GM19023 (cell line): ENCODE results near the gene KCNQ1.
"Not testable (repeated sequence)": the region's sequence is repeated elsewhere in the genome, so short reads cannot be mapped to it uniquely, and the experiment has no call there.

Experiments used
- ATAC-seq: cut with Tn5 transposase; IDR thresholded peaks from one replicate; pipeline ENCODE4 v1.9.1; 2021; ENCODE audit warnings: mild to moderate bottlenecking, moderate library complexity; ENCODE audit not compliant: unreplicated experiment

The KCNQ1 gene

DNA sequence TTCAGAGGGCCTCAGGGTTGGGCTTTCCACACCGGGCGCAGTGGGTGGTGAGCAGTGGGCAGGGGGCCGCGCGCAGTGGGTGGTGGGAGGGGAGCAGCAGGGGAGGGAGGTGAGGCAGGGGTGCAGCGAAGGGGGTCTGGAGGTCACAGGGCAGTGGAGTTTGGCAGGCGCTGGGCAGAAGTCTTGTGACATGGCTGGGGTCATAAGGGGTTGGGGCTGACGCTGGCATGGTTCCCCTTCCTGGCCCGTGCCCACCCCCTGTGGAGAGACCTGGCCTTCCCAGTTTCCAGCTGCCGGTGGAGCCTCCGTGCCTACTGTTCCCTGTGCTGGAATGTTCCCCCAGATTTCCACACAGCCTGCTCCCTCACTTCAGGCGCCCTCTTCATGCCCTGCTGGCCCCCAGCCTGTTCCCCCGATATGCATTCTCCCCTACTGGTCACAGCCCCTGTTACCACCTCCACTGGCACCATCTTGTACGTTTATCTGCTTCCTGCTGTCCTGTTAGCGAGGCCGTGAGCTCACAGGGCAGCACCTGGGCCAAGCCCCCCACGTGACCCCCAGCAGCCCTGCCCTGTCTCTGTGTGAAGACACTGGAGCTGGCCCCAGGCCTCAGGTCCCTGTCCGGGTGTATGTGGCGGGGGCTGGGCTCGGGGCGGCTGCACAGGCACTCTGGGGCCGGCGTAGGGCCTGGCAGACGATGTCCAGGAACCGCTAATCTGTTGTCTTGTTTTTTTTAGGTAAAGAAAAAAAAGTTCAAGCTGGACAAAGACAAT lies 143.4 kb downstream of the KCNQ1 start:
- no peak for ATAC-seq

GRCh38 chr11:2588809-2589537 lies 144.2 kb downstream of the KCNQ1 start:
- no peak for ATAC-seq

GRCh38 chr11:2589538-2589934 lies 144.7 kb downstream of the KCNQ1 start:
- ATAC-seq: no peak

DNA sequence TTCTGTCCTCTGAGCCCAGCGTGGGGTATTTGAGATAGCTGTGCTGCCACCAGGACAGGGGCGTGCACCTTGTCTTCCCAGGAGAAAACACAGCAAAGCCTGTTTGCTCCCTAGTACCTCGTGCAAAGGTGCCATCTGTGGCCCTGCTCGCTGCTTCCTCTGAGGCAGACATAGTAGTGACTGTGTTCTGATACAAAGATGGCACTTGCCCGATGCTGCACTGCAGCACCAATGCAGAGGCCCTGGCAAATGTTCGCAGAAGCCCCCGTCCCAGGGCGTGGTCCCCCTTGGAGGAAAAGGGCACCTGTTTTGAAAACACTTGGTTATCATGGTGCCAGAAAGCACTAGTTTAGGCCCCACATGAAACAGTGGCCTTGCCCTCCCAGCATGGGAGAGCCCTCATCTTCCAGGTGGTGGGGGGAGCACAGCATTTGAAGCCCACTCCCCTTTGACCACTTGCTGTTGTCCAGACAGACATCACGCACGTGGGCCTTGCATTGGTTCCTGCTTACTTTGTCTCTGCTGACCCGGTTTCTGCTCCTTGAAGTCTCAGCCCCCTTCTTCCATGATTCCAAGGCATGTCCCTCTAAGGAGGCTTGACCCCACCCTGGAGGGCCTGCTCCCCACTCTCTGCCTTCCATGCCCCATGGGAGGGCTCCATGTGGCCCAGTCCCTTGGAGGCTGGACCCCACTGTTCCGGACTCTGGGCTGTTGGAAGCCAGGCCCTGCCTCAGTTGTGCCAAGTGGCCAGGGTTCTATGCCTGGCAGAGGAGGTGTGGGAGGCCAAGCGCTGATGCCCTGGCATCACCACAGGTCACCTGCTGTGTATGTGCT lies 145.5 kb downstream of the KCNQ1 start:
- ATAC-seq: no peak

GRCh38 chr11:2590965-2591754 lies 146.4 kb downstream of the KCNQ1 start:
- ATAC-seq: no peak

GRCh38 chr11:2591805-2592204 lies 147.0 kb downstream of the KCNQ1 start:
- ATAC-seq: no peak

- no peak for ATAC-seq
These were observed 148.0 kb downstream of the KCNQ1 start for GRCh38 chr11:2592559-2593392.

DNA sequence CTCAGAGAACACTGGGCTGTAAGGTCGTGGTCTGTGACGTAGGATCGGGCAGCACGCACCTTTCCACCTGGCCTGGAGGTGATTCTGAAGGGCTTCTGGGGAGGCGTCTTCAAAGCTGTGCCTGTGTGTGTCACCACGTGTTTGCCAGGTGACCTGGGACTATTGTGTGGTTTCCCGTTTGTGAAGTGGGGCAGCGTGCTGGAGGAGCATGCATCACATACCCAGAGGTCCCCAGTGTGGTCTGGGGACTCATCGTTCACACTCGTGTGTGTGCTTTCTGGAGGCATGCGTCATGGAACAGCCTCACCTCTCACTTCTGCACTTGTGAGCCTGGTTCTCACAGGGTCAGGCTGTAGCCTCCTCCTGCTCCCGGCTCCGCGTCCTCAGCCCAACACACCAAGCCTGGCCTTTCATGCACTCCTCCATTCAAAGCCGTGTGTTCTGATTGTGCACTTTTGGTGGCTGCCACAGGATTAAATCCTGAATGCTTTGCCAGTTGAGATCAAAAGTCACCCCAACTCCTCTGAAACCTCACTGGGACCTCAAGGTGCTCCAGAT lies 148.7 kb downstream of the KCNQ1 start:
- ATAC-seq: no peak

- ATAC-seq: no peak
These were observed 149.5 kb downstream of the KCNQ1 start for GRCh38 chr11:2594267-2594666.

GRCh38 chr11:2595204-2595603 lies 150.4 kb downstream of the KCNQ1 start:
- ATAC-seq: no peak

DNA sequence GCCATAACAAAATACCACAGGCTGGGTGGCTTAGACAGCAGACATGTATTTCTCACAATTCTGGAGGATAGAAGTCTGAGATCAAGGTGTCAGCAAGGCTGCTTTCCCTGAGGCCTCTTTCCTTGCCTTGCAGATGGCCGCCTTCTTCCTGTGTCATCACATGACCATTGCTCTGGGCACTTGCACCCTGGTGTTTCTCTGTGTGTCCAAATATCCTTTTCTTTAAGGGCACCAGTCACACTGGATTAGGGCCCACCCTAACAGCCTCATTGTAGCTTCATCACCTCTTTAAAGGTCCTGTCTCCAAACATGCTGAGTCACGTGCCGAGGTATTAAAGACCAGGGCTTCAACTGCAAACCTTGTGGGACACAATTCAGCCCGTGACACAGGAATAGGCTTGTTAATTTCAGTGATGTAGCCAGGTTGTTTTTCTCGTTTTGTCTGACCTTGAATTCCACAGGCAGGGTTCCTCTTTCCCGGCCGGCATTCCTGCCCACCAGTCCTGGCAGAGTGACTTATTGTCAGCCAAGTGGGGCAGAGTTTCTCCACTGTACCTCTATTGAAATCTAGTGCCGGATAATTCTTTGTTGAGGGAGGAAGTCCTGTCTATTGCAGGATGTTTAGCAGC lies 154.9 kb downstream of the KCNQ1 start:
- ATAC-seq: no peak

DNA sequence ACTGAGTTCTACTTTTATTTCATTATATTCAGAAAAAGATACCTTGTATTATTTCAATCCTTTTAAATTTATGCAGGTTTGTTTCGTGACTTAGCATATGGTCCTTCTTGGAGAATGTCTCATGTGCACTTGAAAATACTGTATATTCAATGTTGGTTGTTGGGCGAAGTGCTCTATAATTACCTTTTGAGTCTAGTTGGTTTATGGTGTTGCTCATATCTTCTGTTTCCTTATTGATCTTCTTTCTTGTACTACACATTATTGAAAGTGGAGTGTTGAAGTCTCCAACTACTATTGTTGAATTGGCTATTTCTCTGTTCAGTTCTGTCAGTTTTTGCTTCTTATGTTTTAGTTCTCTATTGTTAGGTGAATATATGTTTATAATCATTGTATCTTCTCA lies 164.5 kb downstream of the KCNQ1 start:
- ATAC-seq: no peak

- ATAC-seq: no peak
These were observed 168.2 kb downstream of the KCNQ1 start for GRCh38 chr11:2612884-2613571.

DNA sequence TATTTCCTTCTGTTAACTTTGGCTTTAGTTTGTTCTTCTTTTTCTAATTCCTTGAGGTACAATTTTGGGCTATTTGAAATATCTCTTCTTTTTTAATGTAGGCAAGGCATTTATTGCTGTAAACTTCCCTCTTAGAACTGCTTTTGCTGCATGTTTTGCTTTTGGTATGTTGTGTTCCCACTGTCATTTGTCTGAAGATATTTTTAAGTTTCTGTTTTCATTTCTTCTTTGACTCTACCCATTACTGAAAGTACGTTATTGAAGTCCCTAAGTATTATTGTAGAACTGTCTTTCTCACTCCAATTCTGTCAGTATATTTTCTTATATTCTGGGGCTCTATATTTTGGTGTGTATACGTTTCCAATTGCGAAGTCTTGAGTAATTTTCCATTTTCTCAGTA lies 177.1 kb downstream of the KCNQ1 start:
- ATAC-seq: no peak

GRCh38 chr11:2625183-2625582 lies 180.4 kb downstream of the KCNQ1 start:
- no peak for ATAC-seq

DNA sequence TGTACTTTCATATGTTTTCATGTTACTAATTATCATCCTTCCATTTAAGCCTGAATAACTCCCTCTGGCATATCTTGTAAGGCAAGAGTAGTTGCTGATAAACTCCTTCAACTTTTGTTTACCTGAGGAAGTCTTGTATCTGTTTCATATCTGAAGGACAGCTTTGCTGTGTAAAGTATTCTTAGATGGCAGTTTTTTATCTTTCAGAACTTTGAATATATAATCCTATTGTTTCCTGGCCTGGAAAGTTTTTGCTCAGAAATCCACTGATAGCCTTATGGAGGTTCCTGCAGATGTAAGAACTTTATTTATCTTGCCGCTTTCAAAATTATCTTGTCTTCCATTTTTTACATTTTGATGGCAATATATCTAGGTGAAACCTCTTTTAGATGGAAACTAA lies 185.9 kb downstream of the KCNQ1 start:
- no peak for ATAC-seq

- ATAC-seq: no peak
These were observed 186.4 kb downstream of the KCNQ1 start for GRCh38 chr11:2631161-2631560.

DNA sequence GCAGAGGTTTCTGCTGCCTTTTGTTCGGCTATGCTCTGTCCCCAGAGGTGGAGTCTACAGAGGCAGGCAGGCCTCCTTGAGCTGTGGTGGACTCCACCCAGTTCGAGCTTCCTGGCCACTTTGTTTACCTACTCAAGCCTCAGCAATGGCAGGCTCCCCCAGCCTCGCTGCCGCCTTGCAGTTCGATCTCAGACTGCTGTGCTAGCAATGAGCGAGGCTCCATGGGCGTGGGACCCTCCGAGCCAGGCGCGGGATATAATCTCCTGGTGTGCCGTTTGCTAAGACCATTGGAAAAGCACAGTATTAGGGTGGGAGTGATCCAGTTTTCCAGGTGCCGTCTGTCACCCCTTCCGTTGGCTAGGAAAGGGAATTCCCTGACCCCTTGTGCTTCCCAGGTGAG lies 195.0 kb downstream of the KCNQ1 start:
- not testable (repeated sequence) for ATAC-seq

- no peak for ATAC-seq
These were observed 196.8 kb downstream of the KCNQ1 start for GRCh38 chr11:2641623-2642022.
